Measurements from ENCODE around the gene ABLIM1. TPM values are rescaled to one million over a fixed set of nuclear protein-coding genes. Genes with fewer than 3 reads are reported as not detected.

The ABLIM1 gene
- total and polyA plus RNA-seq, 2 of the 4 experiments (the other 2 are of a cell fraction), result 7.7 to 9.9 TPM

DNA sequence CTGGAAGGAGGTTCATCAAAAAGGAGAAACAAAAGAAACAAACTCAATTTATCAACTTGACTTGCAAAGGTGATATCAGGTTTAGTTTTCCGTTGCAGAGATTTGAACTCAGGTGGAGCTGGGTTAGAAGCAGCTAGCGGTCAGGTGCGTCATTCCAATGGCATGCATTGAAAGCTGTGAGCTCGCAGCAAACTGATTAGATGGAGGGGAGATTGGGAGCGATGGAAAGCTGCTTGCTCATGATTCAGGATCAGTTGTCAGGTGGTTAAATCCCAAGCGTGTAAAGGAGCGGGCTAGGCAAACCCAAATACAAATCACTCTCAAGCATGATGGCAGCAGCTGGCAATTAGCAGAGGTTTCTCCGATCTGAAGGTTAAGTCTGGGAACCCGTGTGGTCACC, 204.5 kb downstream of the ABLIM1 start:
- WGBS, 2 experiments (ENCODE audit: extremely low coverage in 2 of 2, insufficient read length in 1 of 2), result 100% methylated on average over 3 of the region's 9 CpGs; no CpG with 5 or more reads in 1 of the 2 experiments
- TF ChIP-seq USF2 (IDR thresholded peaks at IDR 0.05; ENCODE audit: low read depth, low read length), result no peak
- no peak for TF ChIP-seq FOS (IDR thresholded peaks at IDR 0.05; ENCODE audit: low read depth, low read length)
- no peak for TF ChIP-seq MXI1 (IDR thresholded peaks at IDR 0.05; ENCODE audit: borderline replicate concordance, low read depth, low read length)
- ATAC-seq (ENCODE audit: low read depth) (no peak), DNase-seq (no peak)
- H3K79me1 ChIP-seq (ENCODE audit: low read depth in 1 of 2, low read length in 2 of 2), result no peaks in the 10 kb centered on the region
- no peak overlapping the region for H3K27ac ChIP-seq (ENCODE audit: insufficient read depth, low read length)
- no peak overlapping the region for H3K18ac ChIP-seq (ENCODE audit: low read depth, low read length)
- H3K9me1 ChIP-seq (ENCODE audit: insufficient read depth, low read length), result no peaks in the 10 kb centered on the region
- no peaks in the 10 kb centered on the region for H4K20me1 ChIP-seq (ENCODE audit: insufficient read depth, low read length)
- no peak overlapping the region for H4K8ac ChIP-seq (ENCODE audit: low read depth in 2 of 2, low read length in 2 of 2)
- H3K4ac ChIP-seq (ENCODE audit: low read depth, low read length), result no peak overlapping the region
- dilution Hi-C loops (cut with HindIII; ENCODE audit: low sequenced_read_pairs, unreplicated experiment), result no loop called here
- peaks cover 2% of the 10 kb centered on the region; the same call in 1 of the 2 replicates for H3K27me3 ChIP-seq (ENCODE audit: control insufficient read depth, insufficient read depth, low read length)
- H3K14ac ChIP-seq (replicated peaks; ENCODE audit: low read depth, low read length), result no peak overlapping the region
- H2BK5ac ChIP-seq (ENCODE audit: low read depth, low read length, poor library complexity, severe bottlenecking), result no peak overlapping the region
- H2AFZ ChIP-seq (replicated peaks; ENCODE audit: low read length, poor library complexity), result no peak overlapping the region
- H3K56ac ChIP-seq (ENCODE audit: extremely low read depth, insufficient read depth, low read length), result no peak overlapping the region
- no peak overlapping the region for H3K4me2 ChIP-seq (ENCODE audit: low read depth, low read length)
- H2BK15ac ChIP-seq (ENCODE audit: low read depth, low read length), result no peak overlapping the region
- no peak overlapping the region for H2BK120ac ChIP-seq (ENCODE audit: low read depth, low read length)
- H2BK20ac ChIP-seq (ENCODE audit: low read depth, low read length), result no peak overlapping the region
- no peak overlapping the region for H2AK9ac ChIP-seq (replicated peaks; ENCODE audit: low read depth, low read length, poor library complexity)
- no peaks in the 10 kb centered on the region for H3K4me1 ChIP-seq (ENCODE audit: control insufficient read depth, insufficient read depth, low read length)
- H4K91ac ChIP-seq (ENCODE audit: insufficient read depth, low read depth, low read length), result no peak overlapping the region
- no peak overlapping the region for H4K5ac ChIP-seq (ENCODE audit: low read depth, low read length)
- no peak overlapping the region for H3K23ac ChIP-seq (ENCODE audit: low read depth, low read length)
- ChIA-PET POLR2A (ENCODE audit: unreplicated experiment) (no interaction called here), CTCF (interaction anchor here (1.8 kb wide), 1 partner anchor 18 kb away, joined by 4 read pairs; no protein-coding TSS in a partner anchor)
- H3K36me3 ChIP-seq (ENCODE audit: control insufficient read depth, insufficient read depth, low read length), result no peaks in the 10 kb centered on the region
- no peak overlapping the region for H3K9ac ChIP-seq (ENCODE audit: low read depth, low read length)
- H2AK5ac ChIP-seq (ENCODE audit: low read depth, low read length), result no peak overlapping the region
- in situ Hi-C loops (cut with MboI; ENCODE audit: low sequenced_read_pairs), result loop anchor here (25.0 kb wide), 1 partner anchor 684 kb away; no protein-coding TSS in a partner anchor
- no peaks in the 10 kb centered on the region for H3K9me3 ChIP-seq (ENCODE audit: control insufficient read depth, insufficient read depth, low read length)
- intact Hi-C loops (cut with micrococcal nuclease), result no loop called here
- BruUV-seq (replicated peaks), result no TSS peak
- no peak overlapping the region for H3K4me3 ChIP-seq (ENCODE audit: insufficient read depth, low read depth, low read length)

All from IMR-90 (cell line).